Activated CD4-positive, alpha-beta T cell treated with anti-CD3 and anti-CD28 coated beads for 36 hours (primary cell): ENCODE data around the gene TAF4. TPM values are rescaled to one million over a fixed set of nuclear protein-coding genes. Genes with fewer than 3 reads are reported as not detected.

ENCODE experiments used
- ATAC-seq: fragments of 200-7000 bp; cut with Tn5 transposase; one replicate; pipeline ENCODE4 v1.10.0; 2021; ENCODE audit warnings: mild to moderate bottlenecking, moderate library complexity
- CTCF ChIA-PET: fragments of 350-600 bp; sonication (Branson Sonifier 250); formaldehyde crosslinking; loops from one replicate; lab custom pipeline; 2021; ENCODE audit warnings: antibody characterized with exemption; lab: Charles Lee
- POLR2A ChIA-PET: fragments of 350-600 bp; sonication (Branson Sonifier 250); formaldehyde crosslinking; loops from one replicate; lab custom pipeline; 2021; ENCODE audit warnings: antibody characterized with exemption, inconsistent platforms; lab: Charles Lee
- DNase-seq: peaks from one replicate; pipeline ENCODE4 v3.0.0-alpha.2; 2020
- H3K27ac Mint-ChIP-seq: one replicate; pipeline ENCODE4 v1.8.0; 2021; ENCODE audit warnings: mixed read lengths
- H3K27me3 Mint-ChIP-seq: one replicate; pipeline ENCODE4 v1.8.0; 2021; ENCODE audit warnings: mixed read lengths
- H3K36me3 Mint-ChIP-seq: one replicate; pipeline ENCODE4 v1.8.0; 2021; ENCODE audit warnings: low read depth, mixed read lengths
- H3K4me1 Mint-ChIP-seq: one replicate; pipeline ENCODE4 v1.8.0; 2021; ENCODE audit warnings: mixed read lengths
- H3K4me3 Mint-ChIP-seq: one replicate; pipeline ENCODE4 v1.8.0; 2021; ENCODE audit warnings: mild to moderate bottlenecking, moderate library complexity, mixed read lengths
- H3K9me3 Mint-ChIP-seq: one replicate; pipeline ENCODE4 v1.8.0; 2021; ENCODE audit warnings: low read depth, mixed read lengths
- intact Hi-C, 2 experiments: fragments of 100-400 bp; cut with DNase I in 1 of 2; cut with micrococcal nuclease in 1 of 2; formaldehyde crosslinking; loops; one replicate each; pipeline versions ENCODE4 v1.14.2 to v1.15.1; 2022 to 2024; cut with DNase I, micrococcal nuclease
- total RNA-seq, 2 experiments: library from RNA; stranded (reverse); gene quantifications; one replicate each; pipeline ENCODE4 v1.2.3, GENCODE V29; 2021

TAF4 gene
- total RNA-seq, 2 experiments from 2014 or later = 15.4 to 27.1 TPM

GRCh38 chr20:62039738-62040137 lies 25.9 kb downstream of the TAF4 start:
- no peak for ATAC-seq
- Mint-ChIP-seq H3K36me3 (peaks cover 15% of the 10 kb centered on the region), H3K4me3 (no peak overlapping the region), H3K4me1 (peaks cover 45% of the 10 kb centered on the region), H3K27ac (no peak overlapping the region), H3K9me3 (peaks cover 6% of the 10 kb centered on the region), H3K27me3 (no peaks in the 10 kb centered on the region)
- CTCF ChIA-PET = no interaction called here
- intact Hi-C loops = no loop called here
- POLR2A ChIA-PET = no interaction called here
- no peak for DNase-seq

- intact Hi-C loops = no loop called here
- peaks cover 60% of the 10 kb centered on the region for H3K4me1 Mint-ChIP-seq
- ChIA-PET POLR2A (interaction anchor here (0.6 kb wide), 1 partner anchor 611 kb away, joined by 3 read pairs; no protein-coding TSS in a partner anchor), CTCF (interaction anchor here (0.7 to 1.5 kb wide), 4 partner anchors 105 to 502 kb away, joined by 3 to 4 read pairs (median 3); no protein-coding TSS in a partner anchor)
- H3K9me3 Mint-ChIP-seq = peaks cover 6% of the 10 kb centered on the region
- ATAC-seq (no peak), DNase-seq (no peak)
- peak overlapping the region; percentile 44 for H3K27ac Mint-ChIP-seq
- no peak overlapping the region for H3K4me3 Mint-ChIP-seq
- H3K27me3 Mint-ChIP-seq = no peaks in the 10 kb centered on the region
- peaks cover 9% of the 10 kb centered on the region for H3K36me3 Mint-ChIP-seq
Observed at GRCh38 chr20:62032609-62033368, 32.9 kb downstream of the TAF4 start.

DNA sequence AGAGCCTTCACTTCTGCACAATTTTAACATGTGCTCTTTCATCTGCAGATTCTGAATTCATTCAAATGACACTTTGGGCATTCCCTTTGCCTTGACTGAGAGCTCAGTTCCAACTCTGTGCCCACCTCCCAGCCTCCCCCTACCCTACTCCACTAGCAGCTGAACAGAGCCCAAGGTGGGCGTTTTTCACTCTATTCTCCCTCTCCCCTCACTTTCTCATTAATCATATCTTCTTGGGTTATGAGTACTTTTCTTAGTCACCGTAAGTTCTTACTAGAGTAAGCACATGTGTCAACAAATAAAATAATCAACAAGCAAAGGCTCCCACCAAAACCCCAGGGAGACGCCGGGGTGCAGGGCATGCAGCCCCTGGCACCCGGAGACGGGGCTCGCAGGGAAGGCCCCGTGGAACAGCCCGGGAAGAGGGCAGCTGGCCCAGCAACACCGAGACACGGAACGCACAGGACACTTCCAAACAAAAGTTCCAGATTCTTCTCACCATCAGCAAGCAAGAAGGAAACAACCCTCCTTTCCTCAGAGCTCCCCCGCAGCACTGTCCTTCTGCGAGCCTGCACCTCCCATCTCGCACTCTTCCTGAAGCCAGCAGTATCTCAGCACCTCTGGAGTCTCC lies 34.1 kb downstream of the TAF4 start:
- ATAC-seq (peak; percentile 76), DNase-seq (peak; percentile 32)
- ChIA-PET POLR2A (no interaction called here), CTCF (interaction anchor here (0.6 to 1.5 kb wide), 3 partner anchors 56 to 677 kb away, joined by 3 read pairs; partner anchors contain the start of gene NTSR1)
- intact Hi-C loops = loop anchor here (2.0 kb wide), 2 partner anchors 35 to 91 kb away; partner anchors contain the start of gene LSM14B (in 1 of the 2)
- Mint-ChIP-seq H3K9me3 (peaks cover 2% of the 10 kb centered on the region), H3K4me1 (peaks cover 59% of the 10 kb centered on the region), H3K27ac (peak overlapping the region; percentile 89), H3K36me3 (peaks cover 1% of the 10 kb centered on the region), H3K4me3 (no peak overlapping the region), H3K27me3 (no peaks in the 10 kb centered on the region)

DNA sequence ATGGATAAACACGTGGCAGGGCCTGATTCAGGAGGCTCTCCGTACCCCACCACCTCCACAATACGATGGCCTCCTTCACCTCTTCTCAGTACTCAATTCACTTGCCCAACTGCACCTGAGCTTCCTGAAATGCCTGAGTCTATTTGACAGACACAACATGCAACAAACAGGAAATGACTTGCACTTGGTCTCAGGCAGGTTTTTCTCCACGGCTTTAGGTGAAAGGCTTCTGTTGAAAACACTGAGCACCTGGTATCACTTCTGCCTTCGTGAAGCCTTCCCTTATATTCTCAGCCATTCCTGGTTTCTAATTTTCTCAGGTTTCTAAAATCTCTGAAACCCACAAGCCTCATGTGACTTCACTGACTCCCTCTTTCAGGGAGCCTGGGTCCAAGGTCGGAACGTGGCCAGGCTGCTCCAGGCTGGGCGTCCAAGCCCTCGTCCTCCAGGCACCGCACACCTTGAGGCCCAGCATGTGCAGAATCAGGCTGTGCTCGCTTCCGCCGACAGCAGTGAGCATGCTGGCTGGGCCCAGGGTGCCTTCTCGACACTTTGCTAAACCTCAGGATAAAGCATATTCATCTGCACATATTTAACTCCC lies 34.7 kb downstream of the TAF4 start:
- ChIA-PET POLR2A (no interaction called here), CTCF (no interaction called here)
- Mint-ChIP-seq H3K27ac (peak overlapping the region; percentile 89), H3K4me3 (peak overlapping the region; percentile 5), H3K9me3 (no peaks in the 10 kb centered on the region), H3K36me3 (no peaks in the 10 kb centered on the region), H3K27me3 (no peaks in the 10 kb centered on the region), H3K4me1 (peaks cover 62% of the 10 kb centered on the region)
- DNase-seq (peak; percentile 56), ATAC-seq (peak; percentile 76)
- intact Hi-C loops = loop anchor here (2.0 kb wide), 2 partner anchors 36 to 92 kb away; partner anchors contain the start of gene LSM14B (in 1 of the 2)

- ChIA-PET POLR2A (no interaction called here), CTCF (no interaction called here)
- Mint-ChIP-seq H3K27me3 (no peaks in the 10 kb centered on the region), H3K9me3 (no peaks in the 10 kb centered on the region), H3K27ac (peak overlapping the region; percentile 89), H3K36me3 (no peaks in the 10 kb centered on the region), H3K4me3 (no peak overlapping the region), H3K4me1 (peaks cover 68% of the 10 kb centered on the region)
- ATAC-seq = no peak
- DNase-seq = no peak
- intact Hi-C loops = loop anchor here (2.0 kb wide), 2 partner anchors 36 to 92 kb away; partner anchors contain the start of gene LSM14B (in 1 of the 2)
Observed at GRCh38 chr20:62030357-62030756, 35.3 kb downstream of the TAF4 start.

GRCh38 chr20:62029949-62030348 lies 35.7 kb downstream of the TAF4 start:
- no peak for DNase-seq
- peaks cover 68% of the 10 kb centered on the region for H3K4me1 Mint-ChIP-seq
- no peaks in the 10 kb centered on the region for H3K27me3 Mint-ChIP-seq
- H3K9me3 Mint-ChIP-seq = no peaks in the 10 kb centered on the region
- intact Hi-C loops = loop anchor here (2.0 to 5.0 kb wide), 5 partner anchors 32 to 107 kb away; partner anchors contain the start of gene LSM14B (in 2 of the 2)
- H3K27ac Mint-ChIP-seq = peak overlapping the region; percentile 6
- H3K36me3 Mint-ChIP-seq = no peaks in the 10 kb centered on the region
- ChIA-PET POLR2A (no interaction called here), CTCF (no interaction called here)
- no peak for ATAC-seq
- H3K4me3 Mint-ChIP-seq = no peak overlapping the region

GRCh38 chr20:62029296-62029695 lies 36.4 kb downstream of the TAF4 start:
- Mint-ChIP-seq H3K4me3 (no peak overlapping the region), H3K36me3 (no peaks in the 10 kb centered on the region), H3K27ac (no peak overlapping the region), H3K4me1 (peaks cover 71% of the 10 kb centered on the region), H3K27me3 (no peaks in the 10 kb centered on the region), H3K9me3 (no peaks in the 10 kb centered on the region)
- ATAC-seq (no peak), DNase-seq (no peak)
- ChIA-PET CTCF (interaction anchor here (0.7 to 1.7 kb wide), 2 partner anchors 18 to 109 kb away, joined by 5 to 6 read pairs; no protein-coding TSS in a partner anchor), POLR2A (no interaction called here)
- intact Hi-C loops = loop anchor here (5.0 kb wide), 3 partner anchors 33 to 108 kb away; partner anchors contain the start of gene LSM14B (in 1 of the 2)

DNA sequence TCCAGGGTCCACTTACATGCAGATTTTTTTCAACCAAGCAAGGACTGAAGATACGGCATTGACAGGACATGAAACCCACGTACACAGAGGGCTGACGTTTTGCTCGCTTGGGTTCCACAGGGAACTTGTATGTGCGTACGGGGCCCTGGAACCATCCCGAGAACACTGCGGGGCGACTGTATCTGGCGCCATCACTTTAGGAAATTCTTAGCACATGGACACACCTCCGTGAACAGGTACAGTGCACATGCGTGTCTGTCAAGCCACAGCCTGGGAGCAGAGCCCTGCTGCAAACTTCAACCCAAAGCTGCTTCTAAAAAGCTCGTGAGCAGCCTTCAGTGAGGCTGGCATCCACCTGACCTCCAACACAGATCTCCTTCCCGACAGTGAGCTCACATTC lies 37.3 kb downstream of the TAF4 start:
- ChIA-PET CTCF (interaction anchor here (0.7 to 1.7 kb wide), 2 partner anchors 17 to 109 kb away, joined by 5 to 6 read pairs; no protein-coding TSS in a partner anchor), POLR2A (no interaction called here)
- no peaks in the 10 kb centered on the region for H3K9me3 Mint-ChIP-seq
- no peaks in the 10 kb centered on the region for H3K36me3 Mint-ChIP-seq
- intact Hi-C loops = loop anchor here (5.0 kb wide), 3 partner anchors 34 to 109 kb away; partner anchors contain the start of gene LSM14B (in 1 of the 2)
- no peak overlapping the region for H3K4me3 Mint-ChIP-seq
- DNase-seq (no peak), ATAC-seq (no peak)
- no peaks in the 10 kb centered on the region for H3K27me3 Mint-ChIP-seq
- no peak overlapping the region for H3K27ac Mint-ChIP-seq
- peaks cover 68% of the 10 kb centered on the region for H3K4me1 Mint-ChIP-seq

DNA sequence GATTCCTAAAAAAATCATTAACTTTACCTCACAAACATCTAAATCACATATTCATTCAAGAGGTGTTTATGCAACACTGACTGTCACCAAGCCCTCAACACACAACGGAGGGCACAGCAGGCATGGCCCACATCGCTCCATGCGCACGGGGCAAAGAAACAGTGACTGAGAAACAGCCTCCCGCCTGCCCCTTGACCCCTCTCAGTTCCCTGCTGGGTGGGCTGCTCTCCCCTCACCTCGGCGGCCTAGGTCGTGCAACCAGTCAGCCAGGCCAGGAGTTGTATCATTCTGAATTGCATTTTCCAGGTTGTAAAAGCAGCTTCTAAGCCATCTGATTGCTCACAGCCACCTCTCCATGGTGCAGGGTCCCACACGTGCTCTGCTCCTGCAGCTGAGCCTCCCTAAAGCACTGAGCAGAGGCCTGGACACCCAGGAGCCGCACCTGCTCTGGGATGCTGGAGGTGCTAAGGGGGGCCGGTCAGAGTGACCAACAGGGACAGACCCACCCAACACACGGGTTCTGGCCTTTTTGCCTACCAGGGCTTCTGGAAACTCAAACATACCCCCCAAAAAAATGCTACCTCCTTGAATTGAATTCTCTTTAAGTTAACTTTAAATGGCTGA lies 37.9 kb downstream of the TAF4 start:
- ChIA-PET POLR2A (no interaction called here), CTCF (interaction anchor here (1.7 to 2.2 kb wide), 2 partner anchors 16 to 108 kb away, joined by 6 to 11 read pairs; no protein-coding TSS in a partner anchor)
- DNase-seq (no peak), ATAC-seq (no peak)
- no peaks in the 10 kb centered on the region for H3K27me3 Mint-ChIP-seq
- intact Hi-C loops = loop anchor here (2.0 to 5.0 kb wide), 4 partner anchors 34 to 115 kb away; partner anchors contain the start of genes LSM14B (in 1 of the 2), PSMA7 (in 1 of the 2) and SS18L1 (in 1 of the 2)
- H3K4me3 Mint-ChIP-seq = no peak overlapping the region
- peaks cover 66% of the 10 kb centered on the region for H3K4me1 Mint-ChIP-seq
- no peaks in the 10 kb centered on the region for H3K9me3 Mint-ChIP-seq
- H3K36me3 Mint-ChIP-seq = no peaks in the 10 kb centered on the region
- H3K27ac Mint-ChIP-seq = peak overlapping the region; percentile 49

DNA sequence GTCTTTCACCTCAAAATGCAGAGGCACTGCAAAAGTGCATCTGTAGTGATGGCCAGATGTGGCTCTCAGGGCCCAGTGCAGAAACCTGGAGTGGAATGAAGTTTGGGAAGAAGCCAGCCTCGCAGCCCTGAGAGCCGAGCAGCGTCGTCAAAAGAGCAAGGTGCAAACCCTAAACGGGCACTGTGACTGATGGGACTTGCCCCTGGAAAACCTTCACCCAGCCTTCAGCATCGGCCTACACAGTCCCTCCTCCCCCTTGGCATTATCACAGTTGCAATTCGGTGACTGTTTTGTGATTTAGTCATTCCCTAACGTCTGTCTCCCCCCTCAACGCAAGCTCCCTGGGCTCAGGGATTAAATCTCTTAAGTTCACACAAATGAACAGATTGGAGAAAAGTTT lies 38.6 kb downstream of the TAF4 start:
- Mint-ChIP-seq H3K9me3 (no peaks in the 10 kb centered on the region), H3K36me3 (no peaks in the 10 kb centered on the region), H3K4me3 (no peak overlapping the region), H3K27ac (peak overlapping the region; percentile 49), H3K27me3 (no peaks in the 10 kb centered on the region), H3K4me1 (peaks cover 62% of the 10 kb centered on the region)
- ChIA-PET CTCF (interaction anchor here (0.6 to 2.2 kb wide), 2 partner anchors 107 to 109 kb away, joined by 3 to 11 read pairs; no protein-coding TSS in a partner anchor), POLR2A (no interaction called here)
- no peak for ATAC-seq
- intact Hi-C loops = loop anchor here (2.0 to 5.0 kb wide), 4 partner anchors 35 to 116 kb away; partner anchors contain the start of genes LSM14B (in 1 of the 2), PSMA7 (in 1 of the 2) and SS18L1 (in 1 of the 2)
- DNase-seq = no peak
